HepG2 (cell line): Measurements from ENCODE around the gene FSD1. TPM values are rescaled to one million over a fixed set of nuclear protein-coding genes. Genes with fewer than 3 reads are reported as not detected.

Experiments
- ARNT2 ChIP-seq: sonication (generic); formaldehyde crosslinking; IDR thresholded peaks from 2 replicates; pipeline ENCODE4 v1.8.0; 2022; ENCODE audit warnings: mild to moderate bottlenecking, low read depth, missing genetic modification reagents, moderate library complexity
- KDM2A ChIP-seq: sonication (generic); formaldehyde crosslinking; IDR thresholded peaks from 2 replicates; pipeline ENCODE4 v1.4.0; 2020; ENCODE audit warnings: low read depth, missing genetic modification reagents, borderline replicate concordance
- SATB2 ChIP-seq: sonication (generic); formaldehyde crosslinking; IDR thresholded peaks from 2 replicates; pipeline ENCODE4 v1.5.0; 2020; ENCODE audit warnings: missing genetic modification reagents
- SETDB1 ChIP-seq: sonication (generic); formaldehyde crosslinking; IDR thresholded peaks from 2 replicates; pipeline ENCODE4 v1.5.1; 2020; ENCODE audit warnings: missing genetic modification reagents, mild to moderate bottlenecking, borderline replicate concordance
- TBP ChIP-seq: sonication (generic); formaldehyde crosslinking; IDR thresholded peaks from 2 replicates; pipeline ENCODE4 v1.5.0; 2020; ENCODE audit warnings: missing genetic modification reagents
- U2AF1 ChIP-seq: fragments of 200-400 bp; formaldehyde crosslinking; optimal IDR thresholded peaks from 2 replicates; pipeline ENCODE3; 2017; ENCODE audit warnings: mild to moderate bottlenecking, low read depth, low read length
- ZBTB38 ChIP-seq: sonication (generic); formaldehyde crosslinking; IDR thresholded peaks from 2 replicates; pipeline ENCODE4 v1.5.1; 2020; ENCODE audit warnings: mild to moderate bottlenecking, missing genetic modification reagents
- ZMYM3 ChIP-seq: sonication (generic); formaldehyde crosslinking; IDR thresholded peaks from 2 replicates; pipeline ENCODE4 v1.5.1; 2020; ENCODE audit warnings: mild to moderate bottlenecking, missing genetic modification reagents
- ZNF124 ChIP-seq: sonication (generic); formaldehyde crosslinking; IDR thresholded peaks from 2 replicates; pipeline ENCODE4 v1.4.0; 2020; ENCODE audit warnings: missing genetic modification reagents
- ZNF816 ChIP-seq: sonication (generic); formaldehyde crosslinking; IDR thresholded peaks from 2 replicates; pipeline ENCODE4 v1.8.0; 2022; ENCODE audit warnings: missing genetic modification reagents, mild to moderate bottlenecking, borderline replicate concordance
- ZNF891 ChIP-seq: sonication (generic); formaldehyde crosslinking; IDR thresholded peaks from 2 replicates; pipeline ENCODE4 v1.5.0; 2020; ENCODE audit warnings: mild to moderate bottlenecking, missing genetic modification reagents
- polyA plus RNA-seq, 8 experiments: library from polyadenylated mRNA; depleted of rRNA in 3 of 8; stranded (reverse) in 7 of 8; unstranded in 1 of 8; fragments of >200 nt; fragmentation: Illumina TruSeq in 4 of 8; extraction: Trizol in 4 of 8; gene quantifications; 2 replicates each; pipeline versions ENCODE4 v1.2.1 to v1.2.3, GENCODE V29; 2011 to 2016; ENCODE audit warnings: low read depth in 4 of 8, missing spikeins in 1 of 8, mixed read lengths in 1 of 8; ENCODE audit not compliant: insufficient read depth in 1 of 8
- total RNA-seq, 5 experiments: library from RNA; depleted of rRNA; stranded (reverse); fragments of >200 nt; fragmentation: Illumina TruSeq; extraction: Trizol; gene quantifications; 2 replicates each; pipeline ENCODE4 v1.2.3, GENCODE V29; 2016; ENCODE audit warnings: low read depth in 1 of 5
- TF ChIP-seq, protein P1 (sequence below): IDR thresholded peaks from 2 replicates; pipeline ENCODE4 v1.6.1; 2016; ENCODE audit warnings: low read depth, borderline replicate concordance
- TF ChIP-seq, protein P2 (sequence below): sonication (generic); formaldehyde crosslinking; IDR thresholded peaks from 2 replicates; pipeline ENCODE4 v1.5.1; 2020; ENCODE audit warnings: mild to moderate bottlenecking, missing genetic modification reagents
- TF ChIP-seq, protein P3 (sequence below): sonication (generic); formaldehyde crosslinking; IDR thresholded peaks from 2 replicates; pipeline ENCODE4 v1.4.0; 2020; ENCODE audit warnings: missing genetic modification reagents, borderline replicate concordance
- TF ChIP-seq, protein P4 (sequence below): sonication (generic); formaldehyde crosslinking; IDR thresholded peaks from 2 replicates; pipeline ENCODE4 v1.5.1; 2020; ENCODE audit warnings: missing genetic modification reagents, mild to moderate bottlenecking, borderline replicate concordance
- TF ChIP-seq, protein P5 (sequence below): IDR thresholded peaks from 2 replicates; pipeline ENCODE4 v1.6.1; 2016; ENCODE audit warnings: missing biosample characterization, missing genetic modification reagents, low read depth
- TF ChIP-seq, protein P6 (sequence below): sonication (generic); formaldehyde crosslinking; IDR thresholded peaks from 2 replicates; pipeline ENCODE4 v1.4.0; 2020; ENCODE audit warnings: missing genetic modification reagents

Gene FSD1
- total and polyA plus RNA-seq, 2 of the 13 experiments (the other 11 are each of a cell fraction or from before 2014, with no cell fraction given) = 0.29 to 0.66 TPM

DNA sequence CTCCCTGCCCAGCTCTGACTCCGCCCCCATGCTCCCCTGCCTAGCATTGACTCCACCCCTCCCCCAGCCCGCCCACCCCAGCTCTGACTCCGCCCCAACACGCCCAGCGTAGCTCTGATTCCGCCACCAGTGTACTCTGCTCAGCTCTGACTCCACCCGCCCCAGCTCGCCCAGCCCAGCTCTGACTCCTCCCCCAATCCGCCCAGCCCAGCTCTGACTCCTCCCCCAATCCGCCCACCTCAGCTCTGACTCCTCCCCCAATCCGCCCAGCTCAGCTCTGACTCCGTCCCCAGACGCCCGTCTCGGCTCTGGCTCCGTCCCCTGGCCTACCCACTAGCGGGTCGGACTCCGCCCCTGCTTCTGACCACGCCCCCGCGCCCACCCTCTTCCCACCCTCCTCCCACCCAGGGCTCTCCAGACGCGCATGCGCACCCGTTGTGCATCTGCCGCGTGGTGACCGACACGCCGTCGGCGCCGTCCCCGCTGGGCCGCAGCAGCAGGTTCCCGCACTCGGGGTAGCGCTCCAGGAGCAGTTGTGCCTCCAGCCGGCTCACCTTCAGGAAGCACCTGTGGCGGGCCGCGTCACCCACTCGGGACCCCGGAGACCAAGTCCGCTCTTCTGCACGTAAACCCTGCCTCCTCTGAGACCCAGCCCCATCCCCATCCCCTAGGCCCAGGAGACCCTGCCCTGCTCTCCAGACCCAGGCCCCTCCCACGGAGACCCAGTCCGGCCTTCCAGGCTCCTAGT lies 24.0 kb downstream of the FSD1 start (continued):
- TF ChIP-seq, protein P1, sequence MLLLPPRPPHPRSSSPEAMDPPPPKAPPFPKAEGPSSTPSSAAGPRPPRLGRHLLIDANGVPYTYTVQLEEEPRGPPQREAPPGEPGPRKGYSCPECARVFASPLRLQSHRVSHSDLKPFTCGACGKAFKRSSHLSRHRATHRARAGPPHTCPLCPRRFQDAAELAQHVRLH (CRISPR knock-in tag) = no peak
- TF ChIP-seq, protein P2, sequence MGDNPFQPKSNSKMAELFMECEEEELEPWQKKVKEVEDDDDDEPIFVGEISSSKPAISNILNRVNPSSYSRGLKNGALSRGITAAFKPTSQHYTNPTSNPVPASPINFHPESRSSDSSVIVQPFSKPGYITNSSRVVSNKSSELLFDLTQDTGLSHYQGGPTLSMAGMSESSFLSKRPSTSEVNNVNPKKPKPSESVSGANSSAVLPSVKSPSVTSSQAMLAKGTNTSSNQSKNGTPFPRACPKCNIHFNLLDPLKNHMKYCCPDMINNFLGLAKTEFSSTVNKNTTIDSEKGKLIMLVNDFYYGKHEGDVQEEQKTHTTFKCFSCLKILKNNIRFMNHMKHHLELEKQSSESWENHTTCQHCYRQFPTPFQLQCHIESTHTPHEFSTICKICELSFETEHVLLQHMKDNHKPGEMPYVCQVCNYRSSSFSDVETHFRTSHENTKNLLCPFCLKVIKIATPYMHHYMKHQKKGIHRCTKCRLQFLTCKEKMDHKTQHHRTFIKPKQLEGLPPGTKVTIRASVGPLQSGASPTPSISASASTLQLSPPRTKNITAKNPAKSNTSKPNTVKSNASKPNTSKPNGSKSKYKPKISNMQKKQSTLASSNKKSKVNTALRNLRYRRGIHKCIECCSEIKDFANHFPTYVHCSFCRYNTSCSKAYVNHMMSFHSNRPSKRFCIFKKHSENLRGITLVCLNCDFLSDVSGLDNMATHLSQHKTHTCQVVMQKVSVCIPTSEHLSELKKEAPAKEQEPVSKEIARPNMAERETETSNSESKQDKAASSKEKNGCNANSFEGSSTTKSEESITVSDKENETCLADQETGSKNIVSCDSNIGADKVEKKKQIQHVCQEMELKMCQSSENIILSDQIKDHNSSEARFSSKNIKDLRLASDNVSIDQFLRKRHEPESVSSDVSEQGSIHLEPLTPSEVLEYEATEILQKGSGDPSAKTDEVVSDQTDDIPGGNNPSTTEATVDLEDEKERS = no peak
- no peak for TF ChIP-seq KDM2A (CRISPR knock-in tag)
- TF ChIP-seq U2AF1 = no peak
- TF ChIP-seq ARNT2 = no peak
- TF ChIP-seq, protein P3, sequence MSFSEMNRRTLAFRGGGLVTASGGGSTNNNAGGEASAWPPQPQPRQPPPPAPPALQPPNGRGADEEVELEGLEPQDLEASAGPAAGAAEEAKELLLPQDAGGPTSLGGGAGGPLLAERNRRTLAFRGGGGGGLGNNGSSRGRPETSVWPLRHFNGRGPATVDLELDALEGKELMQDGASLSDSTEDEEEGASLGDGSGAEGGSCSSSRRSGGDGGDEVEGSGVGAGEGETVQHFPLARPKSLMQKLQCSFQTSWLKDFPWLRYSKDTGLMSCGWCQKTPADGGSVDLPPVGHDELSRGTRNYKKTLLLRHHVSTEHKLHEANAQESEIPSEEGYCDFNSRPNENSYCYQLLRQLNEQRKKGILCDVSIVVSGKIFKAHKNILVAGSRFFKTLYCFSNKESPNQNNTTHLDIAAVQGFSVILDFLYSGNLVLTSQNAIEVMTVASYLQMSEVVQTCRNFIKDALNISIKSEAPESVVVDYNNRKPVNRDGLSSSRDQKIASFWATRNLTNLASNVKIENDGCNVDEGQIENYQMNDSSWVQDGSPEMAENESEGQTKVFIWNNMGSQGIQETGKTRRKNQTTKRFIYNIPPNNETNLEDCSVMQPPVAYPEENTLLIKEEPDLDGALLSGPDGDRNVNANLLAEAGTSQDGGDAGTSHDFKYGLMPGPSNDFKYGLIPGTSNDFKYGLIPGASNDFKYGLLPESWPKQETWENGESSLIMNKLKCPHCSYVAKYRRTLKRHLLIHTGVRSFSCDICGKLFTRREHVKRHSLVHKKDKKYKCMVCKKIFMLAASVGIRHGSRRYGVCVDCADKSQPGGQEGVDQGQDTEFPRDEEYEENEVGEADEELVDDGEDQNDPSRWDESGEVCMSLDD (CRISPR knock-in tag) = no peak
- no peak for TF ChIP-seq ZMYM3 (CRISPR knock-in tag)
- no peak for TF ChIP-seq SATB2 (CRISPR knock-in tag)
- TF ChIP-seq SETDB1 (CRISPR knock-in tag) = no peak
- TF ChIP-seq, protein P4, sequence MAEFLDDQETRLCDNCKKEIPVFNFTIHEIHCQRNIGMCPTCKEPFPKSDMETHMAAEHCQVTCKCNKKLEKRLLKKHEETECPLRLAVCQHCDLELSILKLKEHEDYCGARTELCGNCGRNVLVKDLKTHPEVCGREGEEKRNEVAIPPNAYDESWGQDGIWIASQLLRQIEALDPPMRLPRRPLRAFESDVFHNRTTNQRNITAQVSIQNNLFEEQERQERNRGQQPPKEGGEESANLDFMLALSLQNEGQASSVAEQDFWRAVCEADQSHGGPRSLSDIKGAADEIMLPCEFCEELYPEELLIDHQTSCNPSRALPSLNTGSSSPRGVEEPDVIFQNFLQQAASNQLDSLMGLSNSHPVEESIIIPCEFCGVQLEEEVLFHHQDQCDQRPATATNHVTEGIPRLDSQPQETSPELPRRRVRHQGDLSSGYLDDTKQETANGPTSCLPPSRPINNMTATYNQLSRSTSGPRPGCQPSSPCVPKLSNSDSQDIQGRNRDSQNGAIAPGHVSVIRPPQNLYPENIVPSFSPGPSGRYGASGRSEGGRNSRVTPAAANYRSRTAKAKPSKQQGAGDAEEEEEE (CRISPR knock-in tag) = no peak
- TF ChIP-seq ZBTB38 (CRISPR knock-in tag) = peak; percentile 51; the same call in 1 of the 2 replicates
- TF ChIP-seq TBP (CRISPR knock-in tag) = no peak
- TF ChIP-seq ZNF124 = no peak
- TF ChIP-seq ZNF891 (CRISPR knock-in tag) = no peak
- TF ChIP-seq ZNF816 (CRISPR knock-in tag) = no peak
- TF ChIP-seq, protein P5, sequence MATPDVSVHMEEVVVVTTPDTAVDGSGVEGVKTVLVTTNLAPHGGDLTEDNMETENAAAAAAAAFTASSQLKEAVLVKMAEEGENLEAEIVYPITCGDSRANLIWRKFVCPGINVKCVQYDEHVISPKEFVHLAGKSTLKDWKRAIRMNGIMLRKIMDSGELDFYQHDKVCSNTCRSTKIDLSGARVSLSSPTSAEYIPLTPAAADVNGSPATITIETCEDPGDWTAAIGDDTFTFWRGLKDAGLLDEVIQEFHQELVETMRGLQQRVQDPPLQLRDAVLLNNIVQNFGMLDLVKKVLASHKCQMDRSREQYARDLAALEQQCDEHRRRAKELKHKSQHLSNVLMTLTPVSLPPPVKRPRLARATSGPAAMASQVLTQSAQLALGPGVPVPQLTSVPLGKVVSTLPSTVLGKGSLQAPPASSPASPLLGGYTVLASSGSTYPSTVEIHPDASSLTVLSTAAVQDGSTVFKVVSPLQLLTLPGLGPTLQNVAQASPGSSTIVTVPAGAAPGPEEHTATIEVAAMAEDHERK (CRISPR knock-in tag) = no peak
- TF ChIP-seq, protein P6, sequence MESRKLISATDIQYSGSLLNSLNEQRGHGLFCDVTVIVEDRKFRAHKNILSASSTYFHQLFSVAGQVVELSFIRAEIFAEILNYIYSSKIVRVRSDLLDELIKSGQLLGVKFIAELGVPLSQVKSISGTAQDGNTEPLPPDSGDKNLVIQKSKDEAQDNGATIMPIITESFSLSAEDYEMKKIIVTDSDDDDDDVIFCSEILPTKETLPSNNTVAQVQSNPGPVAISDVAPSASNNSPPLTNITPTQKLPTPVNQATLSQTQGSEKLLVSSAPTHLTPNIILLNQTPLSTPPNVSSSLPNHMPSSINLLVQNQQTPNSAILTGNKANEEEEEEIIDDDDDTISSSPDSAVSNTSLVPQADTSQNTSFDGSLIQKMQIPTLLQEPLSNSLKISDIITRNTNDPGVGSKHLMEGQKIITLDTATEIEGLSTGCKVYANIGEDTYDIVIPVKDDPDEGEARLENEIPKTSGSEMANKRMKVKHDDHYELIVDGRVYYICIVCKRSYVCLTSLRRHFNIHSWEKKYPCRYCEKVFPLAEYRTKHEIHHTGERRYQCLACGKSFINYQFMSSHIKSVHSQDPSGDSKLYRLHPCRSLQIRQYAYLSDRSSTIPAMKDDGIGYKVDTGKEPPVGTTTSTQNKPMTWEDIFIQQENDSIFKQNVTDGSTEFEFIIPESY (CRISPR knock-in tag) = peak; percentile 88
